CD4-positive, alpha-beta T cell treated with Interleukin-10 for 1 hour (primary cell): ENCODE results near the gene HOXC13.

Experiments used
- DNase-seq: peaks from one replicate; pipeline ENCODE4 v3.0.0-alpha.2; 2020

The HOXC13 gene

GRCh38 chr12:53939141-53940108 is 794 bp downstream of the HOXC13 start:
- no peak for DNase-seq

GRCh38 chr12:53940443-53941014 is 1.9 kb downstream of the HOXC13 start:
- no peak for DNase-seq

- no peak for DNase-seq
Observed at GRCh38 chr12:53941187-53941586, 2.6 kb downstream of the HOXC13 start.

DNA sequence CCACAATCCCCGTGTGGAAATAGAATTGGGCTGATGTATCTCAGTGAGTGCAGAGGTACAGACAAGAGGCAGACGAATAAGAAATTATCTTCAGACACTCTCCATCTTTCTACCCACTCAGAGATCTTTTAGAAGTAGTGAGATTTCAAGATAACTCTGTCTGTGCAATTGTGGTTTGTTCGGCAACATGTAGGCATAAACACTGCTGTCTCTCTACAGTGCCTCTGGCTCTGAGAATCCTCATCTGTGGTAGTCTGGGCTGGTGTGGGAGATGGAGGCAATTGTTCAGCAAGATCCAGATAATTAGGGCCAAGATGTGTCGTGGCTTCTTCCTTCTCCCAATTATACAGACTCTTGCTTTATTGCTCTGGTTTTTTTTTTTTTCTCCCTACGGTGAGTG is 3.1 kb downstream of the HOXC13 start:
- no peak for DNase-seq

GRCh38 chr12:53942467-53942997 is 3.9 kb downstream of the HOXC13 start:
- DNase-seq, result no peak

DNA sequence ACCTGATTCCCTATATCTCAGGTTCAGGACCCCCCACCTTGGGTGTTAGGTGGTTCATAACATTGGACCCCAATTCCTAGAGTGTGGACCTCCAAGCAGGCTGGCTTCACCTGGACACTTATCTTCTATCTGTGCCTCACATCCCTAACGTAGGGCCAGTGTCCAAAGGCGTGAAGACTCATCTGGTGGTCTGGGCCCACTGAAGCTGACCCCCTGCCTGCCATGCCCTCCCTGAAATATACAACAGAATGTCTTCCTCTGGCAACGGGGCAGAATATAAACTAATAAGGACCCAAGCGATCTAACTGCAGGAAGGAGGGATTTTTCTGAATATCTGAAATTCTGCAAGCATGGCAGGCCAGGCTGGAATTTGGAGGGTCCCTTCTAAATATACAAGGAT is 5.6 kb downstream of the HOXC13 start:
- DNase-seq, result no peak

- DNase-seq, result no peak
Observed at GRCh38 chr12:53944907-53945847, 6.5 kb downstream of the HOXC13 start.

- no peak for DNase-seq
Observed at GRCh38 chr12:53947743-53948142, 9.1 kb downstream of the HOXC13 start.

DNA sequence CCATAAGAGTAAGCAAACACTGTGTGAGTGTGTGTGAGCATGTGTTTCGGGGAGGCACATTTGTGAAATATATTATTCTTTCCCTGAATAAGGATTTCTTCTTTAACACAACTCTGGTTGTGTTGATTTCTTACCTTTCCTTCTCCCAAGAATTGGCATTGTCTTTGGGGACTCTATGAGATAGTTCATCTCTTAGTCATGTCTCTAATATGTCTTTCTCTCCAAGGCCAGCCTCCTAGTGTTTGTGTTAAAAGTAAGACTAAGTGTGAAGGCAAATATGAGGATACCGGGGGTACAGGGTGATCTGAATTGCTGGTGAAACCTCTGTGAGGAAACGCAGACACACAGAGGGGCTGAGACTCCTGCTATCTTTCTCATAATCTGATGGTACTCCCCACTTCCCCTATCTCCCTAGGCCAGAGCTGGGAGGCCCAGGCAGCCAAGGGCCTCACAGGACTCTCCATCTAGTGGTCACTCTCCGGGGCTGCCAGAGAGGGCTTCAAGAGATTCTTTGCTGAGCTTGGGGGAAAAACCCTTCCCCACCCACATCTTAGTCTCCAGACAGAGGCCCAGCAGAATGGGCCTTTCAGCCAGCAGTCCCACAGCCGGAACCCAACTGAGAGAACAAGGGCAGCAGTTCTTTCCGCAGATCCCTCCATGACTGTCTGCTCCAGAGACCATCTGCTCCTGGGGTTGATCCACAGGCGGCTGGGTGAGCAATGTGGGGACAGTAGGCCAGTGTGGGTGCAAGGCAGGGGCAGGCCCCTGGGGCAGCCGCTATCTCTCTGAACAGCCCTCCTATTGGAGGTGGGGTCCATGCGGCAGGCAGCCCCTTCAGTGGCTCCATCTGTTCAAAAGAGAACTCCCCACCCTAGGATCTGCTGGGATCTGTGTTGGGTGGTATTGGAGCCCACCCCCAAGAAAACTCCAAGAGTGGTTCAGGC is 10.3 kb downstream of the HOXC13 start:
- no peak for DNase-seq

GRCh38 chr12:53949631-53950436 is 11.2 kb downstream of the HOXC13 start:
- no peak for DNase-seq

DNA sequence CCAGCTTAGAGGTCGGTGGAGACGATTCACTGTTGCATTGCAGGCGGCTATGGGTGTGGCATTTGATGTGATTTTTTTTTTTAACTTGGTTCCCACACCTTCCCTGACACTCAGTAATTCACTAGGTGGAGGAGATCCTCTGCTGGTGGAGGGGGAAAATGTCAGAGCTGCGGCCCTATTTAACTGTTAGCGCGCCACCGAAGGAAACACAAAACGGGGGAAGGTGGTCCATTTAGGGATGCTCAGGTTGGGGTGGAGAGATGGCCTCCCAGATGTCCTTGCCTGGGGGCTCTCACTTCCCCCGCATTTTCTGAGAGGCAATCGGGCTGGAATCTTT is 11.8 kb downstream of the HOXC13 start:
- no peak for DNase-seq

GRCh38 chr12:53950789-53951576 is 12.4 kb downstream of the HOXC13 start:
- DNase-seq, result no peak

- no peak for DNase-seq
Observed at GRCh38 chr12:53951577-53952334, 13.1 kb downstream of the HOXC13 start.

DNA sequence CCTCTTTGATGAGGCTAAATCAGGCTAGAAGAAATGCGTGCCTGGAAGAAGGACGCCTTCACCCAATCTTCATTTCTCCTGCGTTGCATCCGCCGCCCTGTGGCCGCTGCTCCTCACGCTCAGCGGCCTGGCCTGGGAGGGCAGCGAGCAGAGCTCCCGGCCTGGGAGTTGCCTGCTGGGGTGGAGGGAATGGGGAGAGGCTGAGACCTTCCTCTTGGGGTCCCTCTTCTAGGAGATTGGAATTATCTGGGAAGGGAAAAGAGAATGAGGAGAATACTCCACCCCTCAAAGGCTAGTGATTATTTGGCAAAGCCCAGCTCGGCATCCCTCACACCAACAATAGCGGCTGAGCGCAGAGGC is 13.7 kb downstream of the HOXC13 start:
- no peak for DNase-seq

GRCh38 chr12:53952871-53953734 is 14.5 kb downstream of the HOXC13 start:
- no peak for DNase-seq

DNA sequence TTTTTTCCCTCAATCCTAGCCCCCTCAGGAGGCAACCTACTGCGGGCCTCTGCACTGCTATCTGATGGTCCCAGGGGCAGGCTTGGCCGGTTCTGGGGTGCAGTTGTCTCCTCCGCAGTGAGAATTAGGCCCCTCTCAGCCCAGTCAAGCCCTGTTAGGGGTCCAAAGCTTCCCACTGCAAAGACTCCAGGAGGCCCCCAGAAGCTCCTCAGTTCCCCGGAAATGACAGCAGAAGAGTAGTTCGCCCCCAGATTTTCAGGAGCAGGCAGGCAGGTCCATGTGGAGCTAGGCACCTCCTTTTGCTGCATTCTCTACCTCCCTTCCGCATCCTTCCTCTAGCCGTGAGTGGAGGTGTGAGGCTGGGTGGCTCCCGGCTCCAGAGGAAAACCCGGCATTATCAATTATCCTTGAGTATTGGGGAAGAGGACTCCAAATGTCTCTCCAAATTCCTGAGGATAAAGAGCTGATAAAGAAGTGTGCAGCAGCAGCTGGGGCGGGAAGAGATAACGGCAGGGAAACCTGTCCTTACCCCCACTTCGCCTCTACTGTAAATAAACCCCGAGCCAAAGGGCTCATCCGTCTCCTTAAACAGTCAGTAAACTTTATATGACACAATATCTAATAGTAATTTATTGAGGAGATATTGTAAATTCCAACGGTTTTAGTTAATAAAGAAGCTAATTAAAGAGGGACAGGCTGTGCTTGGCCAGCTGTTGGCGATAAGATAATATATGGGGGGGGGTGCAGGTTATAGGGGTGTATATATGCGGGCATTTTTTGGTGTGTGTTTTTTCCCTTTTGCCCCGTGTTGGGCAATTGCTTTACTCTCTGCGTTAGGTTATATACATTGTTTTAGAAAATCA is 15.4 kb downstream of the HOXC13 start:
- no peak for DNase-seq

DNA sequence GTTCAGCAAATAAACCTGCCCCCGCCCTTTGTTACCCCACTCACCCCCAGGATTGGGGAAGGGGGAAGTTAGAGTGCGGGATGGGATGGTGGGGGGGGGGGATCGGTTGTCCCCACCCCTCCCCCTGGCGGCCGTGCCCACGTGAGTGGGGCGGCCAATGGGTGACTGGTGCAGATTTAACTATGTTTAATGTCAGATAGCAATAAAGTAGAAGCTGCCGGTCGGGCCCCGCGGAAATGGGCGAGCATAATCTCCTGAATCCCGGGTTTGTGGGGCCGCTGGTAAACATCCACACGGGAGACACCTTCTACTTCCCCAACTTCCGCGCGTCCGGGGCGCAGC is 16.0 kb downstream of the HOXC13 start, which contains the start of gene HOXC12:
TSS of gene HOXC12 (plus strand) at position 210 of the 342 bp plus-strand sequence. CDS start at position 237, 27 bp downstream.
- no peak for DNase-seq
